ENCODE measurements around the gene EML5.

DNA sequence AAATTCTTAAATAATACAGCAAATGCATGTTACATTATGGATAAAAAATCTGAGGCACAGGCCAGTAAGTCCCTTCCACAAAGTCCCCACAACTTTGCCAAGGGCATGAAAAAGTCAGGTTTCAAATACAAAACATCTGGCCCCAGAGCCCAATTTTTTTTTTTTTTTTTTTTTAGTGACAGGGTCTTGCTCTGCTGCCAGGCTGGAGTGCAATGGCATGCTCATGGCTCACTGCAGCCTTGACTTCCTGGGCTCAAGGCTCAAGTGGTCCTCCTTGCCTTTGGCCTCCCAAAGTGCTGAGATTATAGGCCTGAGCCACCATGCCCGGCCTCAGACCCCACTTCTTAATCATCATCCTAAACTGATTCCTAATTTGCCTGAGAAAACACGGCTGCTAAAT is 28.6 kb upstream of the EML5 start:
- TF ChIP-seq, protein P1, sequence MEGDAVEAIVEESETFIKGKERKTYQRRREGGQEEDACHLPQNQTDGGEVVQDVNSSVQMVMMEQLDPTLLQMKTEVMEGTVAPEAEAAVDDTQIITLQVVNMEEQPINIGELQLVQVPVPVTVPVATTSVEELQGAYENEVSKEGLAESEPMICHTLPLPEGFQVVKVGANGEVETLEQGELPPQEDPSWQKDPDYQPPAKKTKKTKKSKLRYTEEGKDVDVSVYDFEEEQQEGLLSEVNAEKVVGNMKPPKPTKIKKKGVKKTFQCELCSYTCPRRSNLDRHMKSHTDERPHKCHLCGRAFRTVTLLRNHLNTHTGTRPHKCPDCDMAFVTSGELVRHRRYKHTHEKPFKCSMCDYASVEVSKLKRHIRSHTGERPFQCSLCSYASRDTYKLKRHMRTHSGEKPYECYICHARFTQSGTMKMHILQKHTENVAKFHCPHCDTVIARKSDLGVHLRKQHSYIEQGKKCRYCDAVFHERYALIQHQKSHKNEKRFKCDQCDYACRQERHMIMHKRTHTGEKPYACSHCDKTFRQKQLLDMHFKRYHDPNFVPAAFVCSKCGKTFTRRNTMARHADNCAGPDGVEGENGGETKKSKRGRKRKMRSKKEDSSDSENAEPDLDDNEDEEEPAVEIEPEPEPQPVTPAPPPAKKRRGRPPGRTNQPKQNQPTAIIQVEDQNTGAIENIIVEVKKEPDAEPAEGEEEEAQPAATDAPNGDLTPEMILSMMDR (IDR thresholded peaks at IDR 0.05), result no peak
- TF ChIP-seq ZFX (IDR thresholded peaks at IDR 0.05; ENCODE audit: borderline replicate concordance), result no peak
